ENCODE measurements around the gene TSHZ2.

DNA sequence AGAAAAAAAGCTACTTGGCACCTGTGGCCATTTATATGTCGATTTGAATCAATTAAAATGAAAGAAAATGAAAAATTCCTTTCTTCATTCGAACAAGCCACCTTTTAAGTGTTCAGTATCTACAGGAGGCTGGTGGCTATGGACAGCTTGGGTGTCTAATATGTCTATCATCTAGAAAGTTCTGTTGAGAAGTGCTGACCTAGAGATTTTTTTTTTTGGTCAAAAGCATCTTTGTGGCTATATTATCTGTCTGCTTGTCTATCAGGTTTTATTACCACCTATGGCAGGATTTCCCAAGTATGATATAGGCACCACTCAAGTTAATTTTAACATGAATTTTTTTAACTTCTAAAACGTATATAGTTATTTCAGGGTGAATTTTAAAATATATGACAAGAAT, 250.8 kb downstream of the TSHZ2 start:
- TF ChIP-seq, protein P1, sequence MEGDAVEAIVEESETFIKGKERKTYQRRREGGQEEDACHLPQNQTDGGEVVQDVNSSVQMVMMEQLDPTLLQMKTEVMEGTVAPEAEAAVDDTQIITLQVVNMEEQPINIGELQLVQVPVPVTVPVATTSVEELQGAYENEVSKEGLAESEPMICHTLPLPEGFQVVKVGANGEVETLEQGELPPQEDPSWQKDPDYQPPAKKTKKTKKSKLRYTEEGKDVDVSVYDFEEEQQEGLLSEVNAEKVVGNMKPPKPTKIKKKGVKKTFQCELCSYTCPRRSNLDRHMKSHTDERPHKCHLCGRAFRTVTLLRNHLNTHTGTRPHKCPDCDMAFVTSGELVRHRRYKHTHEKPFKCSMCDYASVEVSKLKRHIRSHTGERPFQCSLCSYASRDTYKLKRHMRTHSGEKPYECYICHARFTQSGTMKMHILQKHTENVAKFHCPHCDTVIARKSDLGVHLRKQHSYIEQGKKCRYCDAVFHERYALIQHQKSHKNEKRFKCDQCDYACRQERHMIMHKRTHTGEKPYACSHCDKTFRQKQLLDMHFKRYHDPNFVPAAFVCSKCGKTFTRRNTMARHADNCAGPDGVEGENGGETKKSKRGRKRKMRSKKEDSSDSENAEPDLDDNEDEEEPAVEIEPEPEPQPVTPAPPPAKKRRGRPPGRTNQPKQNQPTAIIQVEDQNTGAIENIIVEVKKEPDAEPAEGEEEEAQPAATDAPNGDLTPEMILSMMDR (IDR thresholded peaks at IDR 0.05): no peak
- TF ChIP-seq POLR2A (IDR thresholded peaks at IDR 0.05): no peak
